Natural killer cell (primary cell): ENCODE measurements around the gene RAD51B. TPM values are rescaled to one million over a fixed set of nuclear protein-coding genes. Genes with fewer than 3 reads are reported as not detected.

Experiments
- ATAC-seq, 3 donors: fragments of 150-1000 bp in 2 of 3; fragments of 200-7000 bp in 1 of 3; cut with Tn5 transposase; 1 replicate in 1 of 3; 2 replicates in 2 of 3; pipeline ENCODE4 v1.10.0; 2021; ENCODE audit warnings: mild to moderate bottlenecking in 2 of 3, moderate library complexity in 2 of 3
- DNase-seq, 2 donors: peaks; one replicate each; pipeline versions ENCODE4 v3.0.0 to v3.0.0-alpha.2; 2013 to 2021; ENCODE audit warnings: mixed read lengths in 1 of 2
- H3K27ac ChIP-seq: one replicate; pipeline ENCODE4 v1.5.1; 2013; ENCODE audit warnings: mild to moderate bottlenecking, low read length
- H3K27me3 ChIP-seq: one replicate; pipeline ENCODE4 v1.6.1; 2013; ENCODE audit warnings: low read length; ENCODE audit not compliant: control insufficient read depth, insufficient read depth
- H3K36me3 ChIP-seq: one replicate; pipeline ENCODE4 v1.6.1; 2013; ENCODE audit warnings: low read length; ENCODE audit not compliant: control insufficient read depth, insufficient read depth
- H3K4me1 ChIP-seq: one replicate; pipeline ENCODE4 v1.6.1; 2013; ENCODE audit warnings: low read length; ENCODE audit not compliant: control insufficient read depth, insufficient read depth
- H3K4me3 ChIP-seq: one replicate; pipeline ENCODE4 v1.5.1; 2013; ENCODE audit warnings: low read length
- H3K9me3 ChIP-seq: one replicate; pipeline ENCODE4 v1.6.1; 2013; ENCODE audit warnings: low read length; ENCODE audit not compliant: control insufficient read depth, insufficient read depth
- H3K27ac Mint-ChIP-seq, 2 donors: one replicate each; pipeline ENCODE4 v1.8.0; 2022; ENCODE audit warnings: mild to moderate bottlenecking in 2 of 2, mixed read lengths in 2 of 2, moderate library complexity in 1 of 2
- H3K27me3 Mint-ChIP-seq, 2 donors: one replicate each; pipeline ENCODE4 v1.8.0; 2022; ENCODE audit warnings: low read depth in 2 of 2, mixed read lengths in 2 of 2
- H3K36me3 Mint-ChIP-seq: one replicate; pipeline ENCODE4 v1.8.0; 2022; ENCODE audit warnings: mixed read lengths
- H3K4me1 Mint-ChIP-seq, 2 donors: one replicate each; pipeline ENCODE4 v1.8.0; 2022; ENCODE audit warnings: mixed read lengths in 2 of 2
- H3K4me3 Mint-ChIP-seq: one replicate; pipeline ENCODE4 v1.8.0; 2022; ENCODE audit warnings: mild to moderate bottlenecking, moderate library complexity, mixed read lengths
- H3K9me3 Mint-ChIP-seq, 2 donors: one replicate each; pipeline ENCODE4 v1.8.0; 2022; ENCODE audit warnings: mixed read lengths in 2 of 2
- WGBS: methylation state at CpG from one replicate; pipeline ENCODE4 v1.1.7; 2013; ENCODE audit warnings: missing lambda C conversion rate; ENCODE audit not compliant: insufficient coverage; 5-methylcytosine and 5-hydroxymethylcytosine counted together
- intact Hi-C: fragments of 100-400 bp; cut with micrococcal nuclease; formaldehyde crosslinking; loops from one replicate; pipeline ENCODE4 v1.14.2; 2022
- total RNA-seq, 4 donors: library from RNA; stranded (reverse); fragments of 120-200 nt in 1 of 4; gene quantifications; one replicate each; pipeline versions ENCODE4 v1.2.3 to v1.2.4, GENCODE V29; 2013 to 2022
- TF ChIP-seq, protein P1 (sequence below): fragments of 200-600 bp; IDR thresholded peaks from one replicate; pipeline ENCODE4 v1.8.0; 2022; ENCODE audit warnings: antibody characterized with exemption

RAD51B gene
- total RNA-seq, 3 donors from 2014 or later (not counting 1 experiment from before 2014, with no cell fraction given) = 28.1 to 37.6 (median 28.6) TPM

DNA sequence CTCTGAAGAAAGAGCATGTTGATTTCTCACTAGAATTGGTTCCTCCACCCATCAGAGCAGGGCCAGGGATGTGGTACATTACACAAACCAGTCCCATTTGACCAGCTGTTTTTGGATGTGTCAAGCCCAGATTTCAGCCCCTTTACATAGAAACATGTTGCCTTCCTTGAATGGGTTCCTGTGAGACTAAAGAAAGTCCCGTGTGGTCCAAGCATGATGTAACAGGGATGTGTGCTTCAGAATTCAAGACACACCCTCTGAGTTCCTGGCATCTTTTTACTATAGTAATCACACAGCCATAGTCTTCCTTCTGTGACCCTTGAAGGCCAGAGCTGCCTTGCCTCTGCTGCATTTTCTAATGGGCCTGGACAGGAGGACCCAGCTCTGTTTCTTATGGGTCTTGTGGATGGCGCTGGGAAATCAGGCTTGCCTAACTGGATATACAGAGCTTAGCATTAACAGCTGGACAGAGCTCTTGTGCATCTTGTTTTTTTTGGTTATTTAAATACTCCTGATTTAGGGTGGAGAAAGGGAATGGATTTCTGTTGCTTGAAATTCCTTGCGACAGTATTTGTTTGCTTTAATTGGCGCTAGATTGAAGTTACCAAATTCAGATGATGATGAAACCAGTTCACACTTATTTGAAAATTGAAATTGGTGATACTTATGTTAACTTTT lies 632.3 kb downstream of the RAD51B start:
- H3K4me1 Mint-ChIP-seq = peaks cover 0 to 5% of the 10 kb centered on the region in 2 donors
- no peaks in the 10 kb centered on the region for H3K36me3 Mint-ChIP-seq
- Histone ChIP-seq H3K4me3 (no peak overlapping the region), H3K36me3 (no peaks in the 10 kb centered on the region), H3K4me1 (no peaks in the 10 kb centered on the region), H3K27me3 (no peaks in the 10 kb centered on the region), H3K9me3 (no peaks in the 10 kb centered on the region), H3K27ac (no peak overlapping the region)
- WGBS = 95% methylated on average over 4 of the region's 4 CpGs
- intact Hi-C loops = no loop called here
- no peaks in the 10 kb centered on the region for H3K9me3 Mint-ChIP-seq
- H3K4me3 Mint-ChIP-seq = no peak overlapping the region
- TF ChIP-seq, protein P1, sequence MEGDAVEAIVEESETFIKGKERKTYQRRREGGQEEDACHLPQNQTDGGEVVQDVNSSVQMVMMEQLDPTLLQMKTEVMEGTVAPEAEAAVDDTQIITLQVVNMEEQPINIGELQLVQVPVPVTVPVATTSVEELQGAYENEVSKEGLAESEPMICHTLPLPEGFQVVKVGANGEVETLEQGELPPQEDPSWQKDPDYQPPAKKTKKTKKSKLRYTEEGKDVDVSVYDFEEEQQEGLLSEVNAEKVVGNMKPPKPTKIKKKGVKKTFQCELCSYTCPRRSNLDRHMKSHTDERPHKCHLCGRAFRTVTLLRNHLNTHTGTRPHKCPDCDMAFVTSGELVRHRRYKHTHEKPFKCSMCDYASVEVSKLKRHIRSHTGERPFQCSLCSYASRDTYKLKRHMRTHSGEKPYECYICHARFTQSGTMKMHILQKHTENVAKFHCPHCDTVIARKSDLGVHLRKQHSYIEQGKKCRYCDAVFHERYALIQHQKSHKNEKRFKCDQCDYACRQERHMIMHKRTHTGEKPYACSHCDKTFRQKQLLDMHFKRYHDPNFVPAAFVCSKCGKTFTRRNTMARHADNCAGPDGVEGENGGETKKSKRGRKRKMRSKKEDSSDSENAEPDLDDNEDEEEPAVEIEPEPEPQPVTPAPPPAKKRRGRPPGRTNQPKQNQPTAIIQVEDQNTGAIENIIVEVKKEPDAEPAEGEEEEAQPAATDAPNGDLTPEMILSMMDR = no peak
- no peaks in the 10 kb centered on the region for H3K27me3 Mint-ChIP-seq
- ATAC-seq (no peak), DNase-seq (no peak)
- H3K27ac Mint-ChIP-seq = no peak overlapping the region

DNA sequence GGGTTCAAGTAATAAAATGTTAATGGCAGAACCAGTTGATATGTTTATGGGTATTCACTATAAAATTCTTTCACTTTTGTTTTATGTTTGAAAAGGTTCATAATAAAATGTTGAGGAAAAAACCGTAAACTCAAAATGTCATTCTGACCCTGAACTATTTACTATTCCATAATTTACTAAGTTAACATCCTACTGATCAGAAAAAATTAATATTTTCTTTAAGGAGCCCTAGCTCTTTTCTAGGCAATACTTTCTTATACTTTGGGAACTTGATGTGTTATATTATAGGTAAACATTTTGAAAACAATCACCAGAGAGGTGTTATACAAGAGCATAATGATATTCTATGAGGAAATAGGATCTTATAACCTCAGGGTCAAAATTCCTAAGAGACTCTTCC lies 638.7 kb downstream of the RAD51B start:
- no peak for DNase-seq
- H3K9me3 Mint-ChIP-seq = no peaks in the 10 kb centered on the region
- ATAC-seq = no peak
- no peaks in the 10 kb centered on the region for H3K27me3 ChIP-seq
- TF ChIP-seq, protein P1 = no peak
- 80% methylated on average over 1 of the region's 1 CpG for WGBS
- H3K4me1 Mint-ChIP-seq = no peaks in the 10 kb centered on the region
- no peaks in the 10 kb centered on the region for H3K36me3 Mint-ChIP-seq
- no peak overlapping the region for H3K4me3 Mint-ChIP-seq
- H3K4me1 ChIP-seq = no peaks in the 10 kb centered on the region
- no peak overlapping the region for H3K27ac ChIP-seq
- H3K36me3 ChIP-seq = no peaks in the 10 kb centered on the region
- H3K27ac Mint-ChIP-seq = no peak overlapping the region
- no peaks in the 10 kb centered on the region for H3K27me3 Mint-ChIP-seq
- H3K9me3 ChIP-seq = no peaks in the 10 kb centered on the region
- intact Hi-C loops = no loop called here
- H3K4me3 ChIP-seq = no peak overlapping the region

DNA sequence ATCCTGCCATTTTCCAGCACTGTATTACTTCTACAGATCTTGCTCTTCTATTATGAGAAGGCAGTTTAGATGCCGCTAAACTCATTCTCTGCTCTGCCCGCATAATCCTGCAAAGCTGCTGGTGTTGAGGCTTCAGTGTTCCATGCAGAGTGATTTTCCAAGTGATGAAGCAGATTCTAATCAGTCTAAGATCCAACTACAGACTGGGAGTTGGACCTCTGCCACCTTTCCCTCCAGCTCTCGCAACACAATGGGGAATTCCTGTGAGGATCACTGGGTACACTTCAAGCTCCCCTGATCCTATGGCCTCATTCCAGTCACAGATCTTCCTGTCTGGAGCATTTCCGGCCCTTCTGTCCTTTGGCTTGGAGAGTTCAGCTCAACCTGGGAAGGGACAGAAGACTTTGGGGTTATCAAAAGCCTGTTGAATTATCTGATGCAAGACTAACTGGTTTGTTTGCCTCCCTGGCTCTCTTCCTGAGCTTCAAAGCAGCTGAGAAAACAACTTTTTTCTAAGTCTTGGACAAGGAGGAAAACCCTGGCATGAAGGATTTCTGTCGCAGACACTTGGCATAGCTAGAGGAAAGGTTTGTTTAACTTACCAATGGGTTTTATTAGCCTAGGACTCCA lies 639.4 kb downstream of the RAD51B start:
- H3K27ac Mint-ChIP-seq = no peak overlapping the region
- TF ChIP-seq, protein P1 = no peak
- intact Hi-C loops = no loop called here
- ATAC-seq (no peak), DNase-seq (no peak)
- no peaks in the 10 kb centered on the region for H3K4me1 Mint-ChIP-seq
- no peak overlapping the region for H3K4me3 Mint-ChIP-seq
- H3K36me3 Mint-ChIP-seq = no peaks in the 10 kb centered on the region
- no peaks in the 10 kb centered on the region for H3K27me3 Mint-ChIP-seq
- Histone ChIP-seq H3K27me3 (no peaks in the 10 kb centered on the region), H3K36me3 (no peaks in the 10 kb centered on the region), H3K9me3 (no peaks in the 10 kb centered on the region), H3K4me3 (no peak overlapping the region), H3K4me1 (no peaks in the 10 kb centered on the region), H3K27ac (no peak overlapping the region)
- 96% methylated on average over 5 of the region's 5 CpGs for WGBS
- no peaks in the 10 kb centered on the region for H3K9me3 Mint-ChIP-seq
